SKM-1 (cell line): Measurements from ENCODE around the gene CRMP1.

Source experiments
- DNase-seq: peaks from one replicate; lab custom pipeline; 2025; ENCODE audit not compliant: unreplicated experiment; lab: John Stamatoyannopoulos, UW

Gene CRMP1

GRCh38 chr4:5890063-5890727 lies 2.7 kb downstream of the CRMP1 start:
- DNase-seq = no peak

GRCh38 chr4:5889002-5889696 lies 3.7 kb downstream of the CRMP1 start:
- DNase-seq = no peak

- no peak for DNase-seq
Measured at GRCh38 chr4:5888222-5889001, 4.5 kb downstream of the CRMP1 start.

GRCh38 chr4:5887361-5888221 lies 5.3 kb downstream of the CRMP1 start:
- no peak for DNase-seq

- no peak for DNase-seq
Measured at GRCh38 chr4:5887011-5887360, 5.9 kb downstream of the CRMP1 start.

- DNase-seq = no peak
Measured at GRCh38 chr4:5885733-5886132, 7.2 kb downstream of the CRMP1 start.

- DNase-seq = no peak
Measured at GRCh38 chr4:5884796-5885195, 8.1 kb downstream of the CRMP1 start.

- DNase-seq = no peak
Measured at GRCh38 chr4:5883916-5884315, 9.0 kb downstream of the CRMP1 start.

GRCh38 chr4:5882947-5883346 lies 9.9 kb downstream of the CRMP1 start:
- no peak for DNase-seq

GRCh38 chr4:5881340-5881739 lies 11.5 kb downstream of the CRMP1 start:
- DNase-seq = no peak

- no peak for DNase-seq
Measured at GRCh38 chr4:5878359-5878758, 14.5 kb downstream of the CRMP1 start.

GRCh38 chr4:5877392-5877791 lies 15.5 kb downstream of the CRMP1 start:
- DNase-seq = no peak

GRCh38 chr4:5874811-5875449 lies 18.0 kb downstream of the CRMP1 start:
- DNase-seq = no peak

- no peak for DNase-seq
Measured at GRCh38 chr4:5870701-5871100, 22.2 kb downstream of the CRMP1 start.

GRCh38 chr4:5869966-5870619 lies 22.8 kb downstream of the CRMP1 start:
- DNase-seq = no peak

- DNase-seq = no peak
Measured at GRCh38 chr4:5867866-5868265, 25.0 kb downstream of the CRMP1 start.

- DNase-seq = no peak
Measured at GRCh38 chr4:5866841-5867813, 25.8 kb downstream of the CRMP1 start.

- no peak for DNase-seq
Measured at GRCh38 chr4:5865896-5866599, 26.8 kb downstream of the CRMP1 start.
